Neuronal stem cell (in vitro differentiated cells): Measurements from ENCODE around the gene COLEC12.

Source experiments
- DNase-seq: peaks from one replicate; pipeline ENCODE4 v3.0.0-alpha.2; 2013; ENCODE audit warnings: low spot score
- H2AFZ ChIP-seq: one replicate; pipeline ENCODE4 v1.6.1; 2013; ENCODE audit warnings: mild to moderate bottlenecking, low read length, inconsistent platforms
- H2AK5ac ChIP-seq: 2 replicates; pipeline ENCODE4 v1.6.1; 2013; ENCODE audit warnings: low read depth, mild to moderate bottlenecking, inconsistent platforms, low read length, moderate library complexity, mixed read lengths
- H2BK120ac ChIP-seq: 2 replicates; pipeline ENCODE4 v1.6.1; 2013; ENCODE audit warnings: low read depth, mild to moderate bottlenecking, inconsistent platforms, low read length, moderate library complexity, mixed read lengths
- H2BK12ac ChIP-seq: one replicate; pipeline ENCODE4 v1.6.1; 2013; ENCODE audit warnings: low read length, inconsistent platforms
- H2BK15ac ChIP-seq: 2 replicates; pipeline ENCODE4 v1.6.1; 2013; ENCODE audit warnings: mild to moderate bottlenecking, low read length, inconsistent platforms, mixed read lengths
- H2BK5ac ChIP-seq: one replicate; pipeline ENCODE4 v1.6.1; 2013; ENCODE audit warnings: inconsistent platforms, mild to moderate bottlenecking, low read length, moderate library complexity
- H3K14ac ChIP-seq: one replicate; pipeline ENCODE4 v1.6.1; 2013; ENCODE audit warnings: low read length, inconsistent platforms
- H3K18ac ChIP-seq: 2 replicates; pipeline ENCODE4 v1.6.1; 2013; ENCODE audit warnings: low read length, inconsistent platforms
- H3K23ac ChIP-seq: 2 replicates; pipeline ENCODE4 v1.6.1; 2013; ENCODE audit warnings: low read depth, mild to moderate bottlenecking, mixed read lengths, low read length, inconsistent platforms; ENCODE audit not compliant: poor library complexity
- H3K27ac ChIP-seq: replicated peaks from 3 replicates; pipeline ENCODE4 v1.5.1; 2013; ENCODE audit warnings: low read length, inconsistent platforms
- H3K27me3 ChIP-seq, 3 experiments: 2 replicates each; pipeline ENCODE4 v1.6.1; 2013; ENCODE audit warnings: low read length in 3 of 3, mild to moderate bottlenecking in 2 of 3, inconsistent platforms in 1 of 3, low read depth in 1 of 3, mixed read lengths in 1 of 3, moderate library complexity in 1 of 3; ENCODE audit not compliant: control insufficient read depth in 3 of 3, insufficient read depth in 3 of 3
- H3K36me3 ChIP-seq, 2 donors: replicated peaks in 1 of 2; 2 replicates each; pipeline ENCODE4 v1.6.1; 2013; ENCODE audit warnings: low read length in 2 of 2; ENCODE audit not compliant: control insufficient read depth in 2 of 2, insufficient read depth in 2 of 2
- H3K4ac ChIP-seq: 2 replicates; pipeline ENCODE4 v1.6.1; 2013; ENCODE audit warnings: inconsistent platforms, mild to moderate bottlenecking, low read length, moderate library complexity
- H3K4me1 ChIP-seq, 2 donors: 1 replicate in 1 of 2; 2 replicates in 1 of 2; pipeline ENCODE4 v1.6.1; 2013; ENCODE audit warnings: low read length in 2 of 2, low read depth in 1 of 2; ENCODE audit not compliant: control insufficient read depth in 2 of 2, insufficient read depth in 1 of 2
- H3K4me2 ChIP-seq: one replicate; pipeline ENCODE4 v1.6.1; 2013; ENCODE audit warnings: mild to moderate bottlenecking, low read length, inconsistent platforms; ENCODE audit not compliant: insufficient read depth, poor library complexity, severe bottlenecking
- H3K4me3 ChIP-seq, 2 donors: 2 replicates each; pipeline ENCODE4 v1.5.1; 2013; ENCODE audit warnings: low read length in 2 of 2, mild to moderate bottlenecking in 2 of 2, inconsistent platforms in 1 of 2, moderate library complexity in 1 of 2
- H3K79me1 ChIP-seq: one replicate; pipeline ENCODE4 v1.6.1; 2013; ENCODE audit warnings: low read depth, mild to moderate bottlenecking, inconsistent platforms, low read length, moderate library complexity
- H3K9ac ChIP-seq: one replicate; pipeline ENCODE4 v1.6.1; 2013; ENCODE audit warnings: mild to moderate bottlenecking, low read depth, low read length, inconsistent platforms; ENCODE audit not compliant: poor library complexity
- H3K9me3 ChIP-seq, 2 donors: replicated peaks in 1 of 2; 2 replicates each; pipeline versions ENCODE3 to v1.6.1; 2013; ENCODE audit warnings: low read length in 2 of 2, mild to moderate bottlenecking in 2 of 2, inconsistent platforms in 1 of 2, low read depth in 1 of 2, mixed read lengths in 1 of 2, moderate library complexity in 1 of 2; ENCODE audit not compliant: control insufficient read depth in 2 of 2, insufficient read depth in 1 of 2
- H4K8ac ChIP-seq: one replicate; pipeline ENCODE4 v1.6.1; 2013; ENCODE audit warnings: low read depth, mild to moderate bottlenecking, inconsistent platforms, low read length, moderate library complexity
- H4K91ac ChIP-seq: one replicate; pipeline ENCODE4 v1.6.1; 2013; ENCODE audit warnings: low read length, low read depth, mild to moderate bottlenecking, inconsistent platforms; ENCODE audit not compliant: poor library complexity
- WGBS, 2 donors: extraction: QIAGEN DNeasy Blood & Tissue Kit; methylation state at CpG; one replicate each; pipeline ENCODE4 v1.1.7; 2013; ENCODE audit warnings: missing lambda C conversion rate in 2 of 2, mixed read lengths in 1 of 2; ENCODE audit not compliant: insufficient read length in 2 of 2, insufficient replicate concordance in 1 of 2; ENCODE audit errors: extremely low coverage in 2 of 2; 5-methylcytosine and 5-hydroxymethylcytosine counted together

COLEC12 gene

DNA sequence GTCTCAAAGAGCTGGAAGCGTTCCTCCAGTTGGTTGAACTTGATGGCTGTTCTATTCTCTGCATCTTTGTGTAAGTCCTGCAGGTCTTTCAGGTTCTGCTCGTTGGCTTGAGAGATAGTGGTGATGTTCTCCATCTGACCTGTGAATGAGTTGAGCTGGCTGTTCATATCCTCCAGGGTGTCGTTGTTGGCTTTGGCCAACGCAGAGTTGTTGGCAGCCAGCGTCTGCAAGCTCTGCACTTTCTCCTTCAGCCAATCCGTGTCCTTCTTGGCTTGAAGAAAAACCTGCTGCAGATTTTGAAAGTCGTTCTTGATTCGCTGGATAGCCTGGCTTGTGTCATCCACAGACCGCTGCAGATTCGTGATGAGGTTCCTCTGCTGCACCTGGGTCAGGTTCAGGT lies 153.9 kb downstream of the COLEC12 start:
- Histone ChIP-seq H4K91ac (no peak overlapping the region), H3K4ac (no peak overlapping the region), H2AK5ac (no peak overlapping the region), H3K9ac (no peak overlapping the region), H3K27ac (no peak overlapping the region), H3K27me3 (no peaks in the 10 kb centered on the region), H3K4me2 (no peak overlapping the region), H3K14ac (no peak overlapping the region), H3K4me3 (no peak overlapping the region), H2BK120ac (no peak overlapping the region), H3K79me1 (no peaks in the 10 kb centered on the region), H3K23ac (no peak overlapping the region), H3K4me1 (no peaks in the 10 kb centered on the region), H2AFZ (no peak overlapping the region), H3K18ac (no peak overlapping the region), H2BK15ac (no peak overlapping the region), H4K8ac (no peak overlapping the region), H2BK12ac (no peak overlapping the region), H3K9me3 (no peaks in the 10 kb centered on the region), H2BK5ac (no peak overlapping the region), H3K36me3 (no peaks in the 10 kb centered on the region)
- no peak for DNase-seq
- no CpG with 5 or more reads among the region's 10 CpGs for WGBS, 2 donors

DNA sequence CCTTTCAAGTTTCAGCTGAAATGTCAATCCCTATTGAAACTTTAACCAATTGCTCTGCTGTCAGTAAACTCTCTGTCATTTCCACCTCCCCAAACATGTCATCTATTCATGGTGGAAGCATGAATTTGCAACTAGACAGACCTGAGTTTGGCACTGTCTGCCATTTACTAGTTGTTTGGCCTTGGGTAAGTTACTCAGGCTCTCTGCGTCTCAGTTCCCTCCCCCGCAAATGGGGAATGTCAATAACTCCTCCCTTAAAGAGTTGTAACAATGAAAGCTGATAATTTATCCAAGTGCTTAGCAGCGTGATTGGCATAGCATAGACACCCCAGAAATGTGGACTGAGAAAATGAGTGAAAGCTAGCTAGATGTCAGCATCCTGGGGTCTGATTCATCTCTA lies 159.4 kb downstream of the COLEC12 start:
- no CpG with 5 or more reads among the region's 3 CpGs for WGBS, 2 donors
- no peak overlapping the region for H3K4me3 ChIP-seq

DNA sequence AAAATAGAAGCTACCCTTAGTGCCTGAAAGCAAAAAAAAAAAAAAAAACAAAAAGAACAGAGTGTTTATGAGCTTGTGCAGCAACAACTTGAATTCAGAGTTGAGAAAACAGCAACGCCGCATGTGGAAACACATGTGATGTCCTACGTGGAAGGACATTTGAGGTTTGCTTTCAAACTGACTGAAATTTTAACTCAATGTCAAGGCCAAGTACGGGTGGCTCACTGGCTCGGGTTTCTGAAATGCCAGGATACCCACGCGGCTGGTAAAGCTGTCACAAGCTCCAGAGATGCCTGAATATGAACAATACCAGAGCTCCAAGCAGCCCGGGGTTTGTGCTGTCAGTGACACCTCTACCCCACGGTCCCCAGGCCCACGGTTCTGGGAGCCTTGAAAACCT lies 160.5 kb downstream of the COLEC12 start:
- Histone ChIP-seq H3K23ac (no peak overlapping the region), H3K27me3 (no peaks in the 10 kb centered on the region), H4K91ac (no peak overlapping the region), H2AK5ac (no peak overlapping the region), H2BK15ac (no peak overlapping the region), H2BK120ac (no peak overlapping the region), H3K36me3 (no peaks in the 10 kb centered on the region), H2BK12ac (no peak overlapping the region), H3K4me2 (no peak overlapping the region), H3K4me3 (no peak overlapping the region), H3K4me1 (no peaks in the 10 kb centered on the region), H3K14ac (no peak overlapping the region), H3K4ac (no peak overlapping the region), H2BK5ac (no peak overlapping the region), H3K9ac (no peak overlapping the region), H3K27ac (no peak overlapping the region), H2AFZ (no peak overlapping the region), H3K79me1 (no peaks in the 10 kb centered on the region), H3K18ac (no peak overlapping the region), H3K9me3 (no peaks in the 10 kb centered on the region), H4K8ac (no peak overlapping the region)
- WGBS, 2 donors = no CpG with 5 or more reads among the region's 10 CpGs
- no peak for DNase-seq

More for the DNA sequence above, 159.4 kb downstream of the COLEC12 start:
- no peak overlapping the region for H4K91ac ChIP-seq
- no peak overlapping the region for H2AK5ac ChIP-seq
- H3K27ac ChIP-seq = no peak overlapping the region
- no peak overlapping the region for H3K23ac ChIP-seq
- no peaks in the 10 kb centered on the region for H3K4me1 ChIP-seq
- no peak overlapping the region for H2BK15ac ChIP-seq
- no peak overlapping the region for H3K18ac ChIP-seq
- no peak overlapping the region for H2BK120ac ChIP-seq
- H4K8ac ChIP-seq = no peak overlapping the region
- H3K4ac ChIP-seq = no peak overlapping the region
- no peaks in the 10 kb centered on the region for H3K27me3 ChIP-seq
- no peak overlapping the region for H2BK5ac ChIP-seq
- H2BK12ac ChIP-seq = no peak overlapping the region
- H3K36me3 ChIP-seq = no peaks in the 10 kb centered on the region
- H2AFZ ChIP-seq = no peak overlapping the region
- no peaks in the 10 kb centered on the region for H3K79me1 ChIP-seq
- H3K4me2 ChIP-seq = no peak overlapping the region
- H3K9ac ChIP-seq = no peak overlapping the region
- H3K14ac ChIP-seq = no peak overlapping the region
- DNase-seq = no peak
- H3K9me3 ChIP-seq = no peaks in the 10 kb centered on the region

DNA sequence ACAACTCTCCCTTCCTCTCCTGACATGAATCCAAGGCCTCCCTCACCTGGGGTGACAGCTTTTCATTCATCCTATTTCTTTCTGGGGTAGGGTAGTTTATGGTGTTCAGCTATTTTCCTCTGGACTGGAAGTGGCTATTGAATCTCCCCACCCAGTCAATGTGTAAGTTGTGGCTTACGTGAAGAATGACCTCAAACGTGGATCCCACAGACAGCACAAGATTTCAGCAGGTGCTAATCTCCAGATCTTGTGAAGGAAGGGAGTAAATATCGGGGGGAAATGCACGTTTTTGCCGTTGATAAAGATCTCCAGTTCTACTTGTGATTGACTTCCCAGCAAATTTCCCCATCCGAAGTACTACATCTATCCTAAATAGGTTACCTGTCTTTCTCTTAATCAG lies 161.3 kb downstream of the COLEC12 start:
- no peak overlapping the region for H2BK12ac ChIP-seq
- H2AK5ac ChIP-seq = no peak overlapping the region
- H3K23ac ChIP-seq = no peak overlapping the region
- H4K91ac ChIP-seq = no peak overlapping the region
- no peaks in the 10 kb centered on the region for H3K36me3 ChIP-seq
- no peak overlapping the region for H3K18ac ChIP-seq
- no peak overlapping the region for H3K4ac ChIP-seq
- no peaks in the 10 kb centered on the region for H3K27me3 ChIP-seq
- H2BK5ac ChIP-seq = no peak overlapping the region
- no peak overlapping the region for H2AFZ ChIP-seq
- WGBS, 2 donors = no CpG with 5 or more reads among the region's 6 CpGs
- H3K9me3 ChIP-seq = no peaks in the 10 kb centered on the region
- H3K27ac ChIP-seq = no peak overlapping the region
- no peak overlapping the region for H3K4me2 ChIP-seq
- no peak overlapping the region for H4K8ac ChIP-seq
- no peak overlapping the region for H2BK15ac ChIP-seq
- no peaks in the 10 kb centered on the region for H3K4me1 ChIP-seq
- H3K9ac ChIP-seq = no peak overlapping the region
- no peak overlapping the region for H2BK120ac ChIP-seq
- H3K4me3 ChIP-seq = no peak overlapping the region
- DNase-seq = no peak
- no peaks in the 10 kb centered on the region for H3K79me1 ChIP-seq
- H3K14ac ChIP-seq = no peak overlapping the region
